SK-N-SH treated with all-trans-retinoic acid at 6 μM for 48 hours (cell line): ENCODE data around the gene MAP3K1.

ENCODE experiments used
- ATAC-seq: fragments of 200-7000 bp; cut with Tn5 transposase; 3 replicates; pipeline ENCODE4 v1.9.1; 2020; ENCODE audit warnings: mild to moderate bottlenecking, moderate library complexity
- ARNTL ChIP-seq: fragments of 450-650 bp; formaldehyde crosslinking; IDR thresholded peaks from 2 replicates; pipeline ENCODE4 v1.5.0; 2020; ENCODE audit warnings: low read depth, mild to moderate bottlenecking, moderate library complexity, borderline replicate concordance
- BACH2 ChIP-seq: fragments of 250-450 bp; sonication (Bioruptor Pico); IDR thresholded peaks from 2 replicates; pipeline ENCODE4 v1.9.0; 2021; ENCODE audit warnings: mild to moderate bottlenecking, borderline replicate concordance
- CSDC2 ChIP-seq: fragments of 250-450 bp; sonication (Bioruptor Pico); IDR thresholded peaks from 2 replicates; pipeline ENCODE4 v1.5.0; 2020; ENCODE audit warnings: mild to moderate bottlenecking, moderate library complexity
- CSRNP3 ChIP-seq: fragments of 250-450 bp; sonication (Bioruptor Pico); IDR thresholded peaks from 2 replicates; pipeline ENCODE4 v1.5.1; 2021; ENCODE audit warnings: mild to moderate bottlenecking, moderate library complexity
- ESRRG ChIP-seq: fragments of 250-450 bp; sonication (Bioruptor Pico); IDR thresholded peaks from 2 replicates; pipeline ENCODE4 v1.6.1; 2021; ENCODE audit warnings: mild to moderate bottlenecking
- GLIS3 ChIP-seq: fragments of 250-450 bp; sonication (Bioruptor Pico); IDR thresholded peaks from 2 replicates; pipeline ENCODE4 v1.5.0; 2020; ENCODE audit warnings: mild to moderate bottlenecking, moderate library complexity
- ISL1 ChIP-seq: fragments of 250-450 bp; sonication (Bioruptor Pico); IDR thresholded peaks from 2 replicates; pipeline ENCODE4 v2.1.2; 2022; ENCODE audit warnings: mild to moderate bottlenecking, moderate library complexity
- OSR1 ChIP-seq: fragments of 250-450 bp; sonication (Bioruptor Pico); IDR thresholded peaks from 2 replicates; pipeline ENCODE4 v1.8.0; 2022; ENCODE audit warnings: moderate library complexity, mild to moderate bottlenecking, inconsistent platforms
- PATZ1 ChIP-seq: fragments of 250-450 bp; sonication (Bioruptor Pico); IDR thresholded peaks from 2 replicates; pipeline ENCODE4 v1.8.0; 2020; ENCODE audit warnings: mild to moderate bottlenecking, moderate library complexity, borderline replicate concordance
- PPARA ChIP-seq: fragments of 250-450 bp; sonication (Bioruptor Pico); IDR thresholded peaks from 2 replicates; pipeline ENCODE4 v1.5.0; 2020; ENCODE audit warnings: mild to moderate bottlenecking, borderline replicate concordance
- RARB ChIP-seq: fragments of 250-450 bp; sonication (Bioruptor Pico); IDR thresholded peaks from 2 replicates; pipeline ENCODE4 v1.8.0; 2021; ENCODE audit warnings: mild to moderate bottlenecking, moderate library complexity
- SNAI2 ChIP-seq: fragments of 250-450 bp; sonication (Bioruptor Pico); IDR thresholded peaks from 2 replicates; pipeline ENCODE4 v1.5.0; 2020; ENCODE audit warnings: mild to moderate bottlenecking, moderate library complexity
- TOX ChIP-seq: fragments of 250-450 bp; sonication (Bioruptor Pico); IDR thresholded peaks from 2 replicates; pipeline ENCODE4 v1.8.0; 2021; ENCODE audit warnings: mild to moderate bottlenecking, moderate library complexity, borderline replicate concordance
- TSHZ2 ChIP-seq: fragments of 250-450 bp; sonication (Bioruptor Pico); IDR thresholded peaks from 2 replicates; pipeline ENCODE4 v1.5.0; 2020; ENCODE audit warnings: mild to moderate bottlenecking, moderate library complexity
- ZC3H10 ChIP-seq: fragments of 250-450 bp; sonication (Bioruptor Pico); IDR thresholded peaks from 2 replicates; pipeline ENCODE4 v1.5.1; 2021; ENCODE audit warnings: mild to moderate bottlenecking, moderate library complexity
- ZFP3 ChIP-seq: fragments of 250-450 bp; sonication (Bioruptor Pico); IDR thresholded peaks from 2 replicates; pipeline ENCODE4 v1.5.0; 2020; ENCODE audit warnings: mild to moderate bottlenecking, moderate library complexity
- ZFP30 ChIP-seq: fragments of 450-650 bp; formaldehyde crosslinking; IDR thresholded peaks from 2 replicates; pipeline ENCODE4 v1.5.0; 2022; ENCODE audit warnings: mild to moderate bottlenecking, moderate library complexity
- ZNF565 ChIP-seq: fragments of 450-650 bp; formaldehyde crosslinking; conservative IDR thresholded peaks from 2 replicates; pipeline ENCODE4 v1.5.0; 2020; ENCODE audit warnings: low read depth, mild to moderate bottlenecking, moderate library complexity
- ZNF70 ChIP-seq: fragments of 450-650 bp; formaldehyde crosslinking; IDR thresholded peaks from 2 replicates; pipeline ENCODE4 v1.5.0; 2020; ENCODE audit warnings: mild to moderate bottlenecking, moderate library complexity
- ZNF8 ChIP-seq: fragments of 450-650 bp; formaldehyde crosslinking; IDR thresholded peaks from 2 replicates; pipeline ENCODE4 v1.5.0; 2020; ENCODE audit warnings: mild to moderate bottlenecking, moderate library complexity
- TF ChIP-seq, protein P1 (sequence below): fragments of 250-450 bp; sonication (Bioruptor Pico); IDR thresholded peaks from 2 replicates; pipeline ENCODE4 v1.5.1; 2020; ENCODE audit warnings: low read depth, mild to moderate bottlenecking, moderate library complexity

MAP3K1 gene

GRCh38 chr5:56829137-56829908, 14.0 kb downstream of the MAP3K1 start:
- TF ChIP-seq ZNF8 (CRISPR knock-in tag) (no peak), ISL1 (CRISPR knock-in tag) (no peak), ESRRG (CRISPR knock-in tag) (no peak), PATZ1 (CRISPR knock-in tag) (no peak), SNAI2 (CRISPR knock-in tag) (no peak), ZFP3 (CRISPR knock-in tag) (no peak), TSHZ2 (CRISPR knock-in tag) (no peak), PPARA (CRISPR knock-in tag) (no peak), GLIS3 (CRISPR knock-in tag) (no peak), RARB (CRISPR knock-in tag) (no peak), CSDC2 (no peak), BACH2 (CRISPR knock-in tag) (no peak), OSR1 (no peak), TOX (no peak), ARNTL (CRISPR knock-in tag) (no peak), ZNF70 (CRISPR knock-in tag) (no peak), ZNF565 (CRISPR knock-in tag) (no peak), ZFP30 (CRISPR knock-in tag) (no peak), ZC3H10 (no peak)
- TF ChIP-seq, protein P1, sequence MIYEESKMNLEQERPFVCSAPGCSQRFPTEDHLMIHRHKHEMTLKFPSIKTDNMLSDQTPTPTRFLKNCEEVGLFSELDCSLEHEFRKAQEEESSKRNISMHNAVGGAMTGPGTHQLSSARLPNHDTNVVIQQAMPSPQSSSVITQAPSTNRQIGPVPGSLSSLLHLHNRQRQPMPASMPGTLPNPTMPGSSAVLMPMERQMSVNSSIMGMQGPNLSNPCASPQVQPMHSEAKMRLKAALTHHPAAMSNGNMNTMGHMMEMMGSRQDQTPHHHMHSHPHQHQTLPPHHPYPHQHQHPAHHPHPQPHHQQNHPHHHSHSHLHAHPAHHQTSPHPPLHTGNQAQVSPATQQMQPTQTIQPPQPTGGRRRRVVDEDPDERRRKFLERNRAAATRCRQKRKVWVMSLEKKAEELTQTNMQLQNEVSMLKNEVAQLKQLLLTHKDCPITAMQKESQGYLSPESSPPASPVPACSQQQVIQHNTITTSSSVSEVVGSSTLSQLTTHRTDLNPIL (CRISPR knock-in tag) = no peak
- peak; percentile 23; the same call in 1 of the 3 replicates for ATAC-seq

DNA sequence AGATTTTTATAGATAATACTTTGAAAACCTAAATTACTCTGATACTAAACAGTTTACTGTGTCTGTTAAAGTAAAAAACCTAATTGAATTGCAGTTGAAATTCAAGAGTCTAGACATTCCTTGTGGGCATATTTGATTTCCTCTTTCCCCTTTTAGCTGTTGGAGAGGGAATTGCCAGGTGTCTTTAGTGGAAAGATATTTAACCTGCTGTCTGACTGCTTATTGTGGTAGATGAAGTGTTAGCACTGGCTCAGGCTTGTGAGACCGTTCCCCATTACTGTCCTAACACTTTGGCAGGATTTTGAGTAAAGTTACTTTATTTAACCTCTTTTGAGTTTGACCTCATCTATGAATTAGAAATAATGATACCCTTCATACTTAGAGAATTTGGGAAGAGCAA, 16.4 kb downstream of the MAP3K1 start:
- no peak for TF ChIP-seq CSRNP3 (CRISPR knock-in tag)
- no peak for TF ChIP-seq GLIS3 (CRISPR knock-in tag)
- TF ChIP-seq ZNF565 (CRISPR knock-in tag) = no peak
- ATAC-seq = peak; percentile 23; the same call in 2 of the 3 replicates

DNA sequence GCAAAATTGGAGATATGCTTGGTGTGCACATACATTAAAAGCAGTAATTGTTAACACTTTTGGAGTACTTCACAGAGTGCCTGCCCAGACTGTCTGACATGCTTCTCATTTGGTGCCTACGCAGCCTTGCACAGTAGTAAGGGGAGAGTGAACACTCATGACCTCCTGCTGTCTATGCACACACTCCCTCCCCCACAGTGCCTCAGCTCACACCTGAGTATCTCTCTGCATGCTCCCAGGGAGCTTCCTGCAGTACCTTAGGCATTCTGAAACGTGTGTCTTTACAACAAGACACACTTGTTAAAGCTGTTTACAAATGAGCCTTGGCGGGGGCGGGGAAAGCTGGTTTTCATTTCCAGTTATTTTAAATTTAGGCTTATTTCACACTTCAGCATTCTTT, 18.0 kb downstream of the MAP3K1 start:
- TF ChIP-seq CSRNP3 (CRISPR knock-in tag) (no peak), ZFP3 (CRISPR knock-in tag) (no peak), ARNTL (CRISPR knock-in tag) (no peak), CSDC2 (no peak), ZC3H10 (no peak), PATZ1 (CRISPR knock-in tag) (no peak), ESRRG (CRISPR knock-in tag) (no peak), RARB (CRISPR knock-in tag) (no peak), ZNF70 (CRISPR knock-in tag) (no peak), ZNF565 (CRISPR knock-in tag) (no peak), GLIS3 (CRISPR knock-in tag) (no peak), TSHZ2 (CRISPR knock-in tag) (no peak), ISL1 (CRISPR knock-in tag) (no peak), PPARA (CRISPR knock-in tag) (no peak), BACH2 (CRISPR knock-in tag) (no peak), SNAI2 (CRISPR knock-in tag) (no peak)
- TF ChIP-seq, all 23 proteins: peak for 0
- ATAC-seq = no peak
